Fibroblast of villous mesenchyme (primary cell): ENCODE measurements around the gene ANK3. TPM values are rescaled to one million over a fixed set of nuclear protein-coding genes. Genes with fewer than 3 reads are reported as not detected.
A peak's percentile ranks its signal among the peaks of the same experiment; 100 is the strongest.

Experiments
- DNase-seq: peaks from one replicate; pipeline ENCODE4 v3.0.0-alpha.2; 2010; ENCODE audit warnings: low read depth
- H3K4me3 ChIP-seq: 2 replicates; pipeline ENCODE4 v1.5.1; 2011; ENCODE audit warnings: low read depth, mild to moderate bottlenecking, low read length
- total RNA-seq: library from RNA; depleted of rRNA; stranded (reverse); fragments of >200 nt; gene quantifications from 2 replicates; pipeline ENCODE4 v1.2.3, GENCODE V29; 2012
- TF ChIP-seq, protein P1 (sequence below): IDR thresholded peaks from 2 replicates; pipeline ENCODE4 v1.5.1; 2012; ENCODE audit warnings: low read depth, mild to moderate bottlenecking, low read length; ENCODE audit not compliant: insufficient read depth

The ANK3 gene
- total RNA-seq, 1 donor, result 1.3 TPM

DNA sequence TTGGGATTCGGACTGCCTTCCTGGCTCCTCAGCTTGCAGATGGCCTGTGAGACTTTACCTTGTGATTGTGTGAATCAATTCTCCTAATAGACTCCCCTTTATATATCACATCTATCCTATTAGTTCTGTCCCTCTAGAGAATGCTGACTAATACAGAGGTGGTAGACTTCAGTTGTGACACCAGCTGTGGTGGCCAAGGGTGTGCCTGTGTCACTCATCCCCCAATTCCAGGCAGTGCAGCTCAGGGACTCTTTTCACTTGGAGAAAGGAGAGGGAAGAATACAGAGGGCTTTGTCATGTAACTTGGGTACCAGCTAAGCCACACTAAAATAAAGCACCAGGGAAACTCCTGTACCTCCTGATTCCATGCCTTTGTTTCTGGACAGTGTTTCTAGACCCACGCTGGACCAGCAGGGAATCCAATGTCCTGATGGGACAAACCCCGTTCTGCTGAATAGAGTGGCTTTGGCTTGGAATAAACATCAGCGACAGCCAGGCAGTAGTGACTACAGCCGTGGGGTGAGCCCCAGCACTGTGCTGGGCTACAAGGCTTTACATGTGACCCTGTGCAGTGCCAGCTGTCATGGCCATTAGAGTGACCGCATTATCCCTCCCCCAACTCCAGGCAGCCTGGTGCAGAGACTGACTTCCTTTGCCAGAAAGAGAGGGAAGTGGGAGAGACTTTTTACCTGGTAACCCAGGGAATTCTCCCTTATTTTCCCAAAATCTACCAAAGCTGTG, 233.6 kb downstream of the ANK3 start:
- no peak for DNase-seq
- TF ChIP-seq, protein P1, sequence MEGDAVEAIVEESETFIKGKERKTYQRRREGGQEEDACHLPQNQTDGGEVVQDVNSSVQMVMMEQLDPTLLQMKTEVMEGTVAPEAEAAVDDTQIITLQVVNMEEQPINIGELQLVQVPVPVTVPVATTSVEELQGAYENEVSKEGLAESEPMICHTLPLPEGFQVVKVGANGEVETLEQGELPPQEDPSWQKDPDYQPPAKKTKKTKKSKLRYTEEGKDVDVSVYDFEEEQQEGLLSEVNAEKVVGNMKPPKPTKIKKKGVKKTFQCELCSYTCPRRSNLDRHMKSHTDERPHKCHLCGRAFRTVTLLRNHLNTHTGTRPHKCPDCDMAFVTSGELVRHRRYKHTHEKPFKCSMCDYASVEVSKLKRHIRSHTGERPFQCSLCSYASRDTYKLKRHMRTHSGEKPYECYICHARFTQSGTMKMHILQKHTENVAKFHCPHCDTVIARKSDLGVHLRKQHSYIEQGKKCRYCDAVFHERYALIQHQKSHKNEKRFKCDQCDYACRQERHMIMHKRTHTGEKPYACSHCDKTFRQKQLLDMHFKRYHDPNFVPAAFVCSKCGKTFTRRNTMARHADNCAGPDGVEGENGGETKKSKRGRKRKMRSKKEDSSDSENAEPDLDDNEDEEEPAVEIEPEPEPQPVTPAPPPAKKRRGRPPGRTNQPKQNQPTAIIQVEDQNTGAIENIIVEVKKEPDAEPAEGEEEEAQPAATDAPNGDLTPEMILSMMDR, result no peak

DNA sequence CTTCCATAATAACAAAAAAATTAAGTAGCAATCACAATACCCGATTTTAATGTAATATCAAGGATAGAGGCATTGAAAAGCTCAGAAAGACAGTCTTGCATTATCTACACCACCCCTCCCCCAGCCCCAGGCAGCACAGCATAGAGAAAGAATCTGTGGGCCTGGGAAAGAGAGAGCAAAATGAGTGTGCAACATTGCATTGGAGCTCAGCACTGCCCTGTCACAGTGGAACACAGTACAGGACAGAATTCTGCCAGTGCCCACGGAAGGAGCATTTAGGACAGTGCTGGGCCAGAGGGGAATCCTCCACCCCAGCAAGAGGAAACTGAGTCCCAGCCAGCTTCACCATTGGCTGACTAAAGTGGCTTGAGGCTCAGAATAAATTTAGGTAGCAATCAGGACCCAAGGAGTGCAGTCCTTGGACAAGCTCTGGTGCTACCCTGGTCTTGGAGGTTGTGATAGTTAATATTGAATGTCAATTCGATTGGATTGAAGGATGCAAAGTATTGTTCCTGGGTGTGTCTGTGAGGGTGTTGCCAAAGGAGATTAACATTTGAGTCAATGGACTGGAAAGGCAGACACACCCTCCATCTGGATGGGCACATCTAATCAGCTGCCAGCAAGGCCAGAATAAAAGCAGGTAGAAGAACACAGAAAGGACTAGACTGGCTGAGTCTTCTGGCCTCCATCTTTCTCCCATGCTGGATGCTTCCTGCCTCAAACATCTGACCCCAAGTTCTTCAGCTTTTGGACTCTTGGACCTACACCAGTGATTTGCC, 234.4 kb downstream of the ANK3 start:
- DNase-seq, result no peak
- TF ChIP-seq, protein P1, result no peak
- H3K4me3 ChIP-seq, result no peak overlapping the region

More for the DNA sequence above, 233.6 kb downstream of the ANK3 start:
- H3K4me3 ChIP-seq, result no peak overlapping the region

DNA sequence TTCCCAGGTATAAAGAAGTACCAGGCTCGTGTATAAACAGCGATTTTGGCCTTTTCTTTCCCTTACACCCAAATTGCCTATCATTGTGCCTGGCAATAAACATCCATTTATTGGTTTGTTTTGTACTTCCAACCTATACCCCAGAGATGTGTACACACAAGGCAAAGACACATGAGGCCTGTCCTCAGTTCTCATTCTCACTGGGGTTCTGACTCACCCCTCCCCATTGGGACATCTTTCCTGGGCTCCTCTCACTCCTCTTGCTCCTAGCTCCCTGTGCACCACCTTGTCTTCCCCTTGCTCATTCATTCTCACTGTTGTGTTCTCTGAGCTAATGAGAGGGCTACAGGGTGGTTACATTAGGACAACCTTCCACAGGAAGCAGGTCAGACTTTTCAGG, 240.7 kb downstream of the ANK3 start:
- DNase-seq, result no peak
- no peak overlapping the region for H3K4me3 ChIP-seq
- TF ChIP-seq, protein P1, result no peak

DNA sequence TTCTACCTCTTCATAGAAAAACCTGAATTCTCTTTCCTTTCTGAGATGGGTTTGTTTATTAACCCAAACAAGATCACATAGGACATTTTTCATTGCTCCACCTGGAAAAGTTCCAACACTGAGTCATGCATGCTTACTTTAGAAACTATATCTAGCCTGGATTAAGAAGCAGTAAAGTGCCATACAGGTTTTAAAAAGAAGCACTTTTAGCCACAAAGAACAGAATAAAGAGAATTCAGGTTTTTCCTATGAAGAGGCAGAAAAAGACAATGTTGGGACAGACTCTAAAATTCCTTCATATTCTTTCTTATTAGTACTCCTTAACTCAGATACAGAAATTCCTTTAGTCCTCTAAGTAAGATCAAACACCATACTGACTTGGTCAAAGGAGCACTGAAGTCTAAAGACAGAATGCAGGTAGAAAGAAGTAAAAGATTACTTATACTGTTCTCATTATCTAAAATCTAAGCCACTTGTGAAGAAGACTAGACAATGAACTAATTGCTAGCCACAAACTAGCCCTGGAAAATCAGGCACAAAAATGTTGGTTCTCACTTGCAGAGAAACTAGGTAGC, 241.3 kb downstream of the ANK3 start:
- no peak overlapping the region for H3K4me3 ChIP-seq
- DNase-seq, result peak; percentile 87
- TF ChIP-seq, protein P1, result no peak

DNA sequence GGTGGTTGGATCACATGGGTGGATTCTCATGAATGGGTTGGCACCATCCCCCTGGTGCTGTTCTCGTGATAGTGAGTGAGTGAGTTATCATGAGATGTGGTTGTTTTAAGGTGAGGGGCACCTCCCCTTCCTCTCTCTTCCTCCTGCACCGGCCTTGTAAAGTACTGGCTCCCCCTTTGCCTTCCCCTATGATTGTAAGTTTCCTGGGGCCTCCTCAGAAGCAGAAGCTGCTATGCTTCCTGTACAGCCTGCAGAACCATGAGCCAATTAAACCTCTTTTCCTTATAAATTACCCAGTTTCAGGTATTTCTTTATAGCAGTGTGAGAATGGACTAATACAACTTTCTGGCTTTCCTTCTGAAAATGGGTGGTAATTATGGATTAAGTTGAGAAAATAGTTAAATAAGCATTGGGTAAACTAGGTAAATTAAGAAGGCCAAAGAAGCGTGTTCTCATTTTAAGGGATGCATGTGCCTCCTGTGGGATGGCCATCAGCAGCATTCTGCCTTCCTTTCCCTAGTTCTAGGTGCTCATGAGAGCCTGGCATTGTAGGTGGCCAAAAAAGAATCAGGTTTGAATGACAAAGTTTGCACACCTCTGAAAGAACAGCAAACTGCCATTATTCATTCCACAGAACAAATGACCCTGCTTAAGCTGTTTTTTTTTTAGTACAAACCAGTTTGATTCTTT, 242.0 kb downstream of the ANK3 start:
- TF ChIP-seq, protein P1, result no peak

DNA sequence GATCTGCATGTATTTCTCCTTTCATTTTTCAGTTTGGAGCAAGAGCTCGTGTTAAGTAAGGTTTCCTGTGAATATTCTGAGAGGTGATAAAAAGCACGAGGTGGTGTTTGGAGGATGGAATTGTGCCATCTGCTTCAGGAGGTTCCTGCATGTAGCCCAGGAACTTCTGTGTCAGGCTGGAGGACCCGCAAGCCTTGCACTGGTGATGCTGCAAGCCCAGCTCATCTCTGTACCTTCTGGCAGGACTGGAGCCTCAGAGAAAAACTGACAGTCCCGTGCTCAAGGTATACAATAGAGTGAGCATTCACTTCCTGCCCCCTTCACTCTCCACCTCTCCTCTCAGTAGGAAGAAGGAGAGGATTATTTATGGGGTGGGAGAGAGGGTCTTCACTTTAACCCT, 242.7 kb downstream of the ANK3 start:
- DNase-seq, result no peak
- no peak overlapping the region for H3K4me3 ChIP-seq
- TF ChIP-seq, protein P1, result no peak

More for the DNA sequence above, 242.0 kb downstream of the ANK3 start:
- DNase-seq, result no peak
- H3K4me3 ChIP-seq, result no peak overlapping the region
